AG04449 (cell line): ENCODE data around the gene CLCNKB.
"Not testable (repeated sequence)": the region's sequence is repeated elsewhere in the genome, so short reads cannot be mapped to it uniquely, and the experiment has no call there.

Source experiments
- CTCF ChIA-PET: fragments of 350-600 bp; formaldehyde crosslinking; extraction: SDS; loops from one replicate; lab custom pipeline; 2021; ENCODE audit warnings: antibody characterized with exemption; lab: Yijun Ruan, JAX
- POLR2A ChIA-PET: fragments of 400-600, 350-600 bp; formaldehyde crosslinking; extraction: SDS; loops from one replicate; lab custom pipeline; 2020; ENCODE audit warnings: antibody characterized with exemption, inconsistent platforms; lab: Yijun Ruan, JAX
- DNase-seq: peaks from one replicate; pipeline ENCODE4 v3.0.0-alpha.2; 2010; ENCODE audit warnings: low read depth, low spot score
- H3K4me3 ChIP-seq: 2 replicates; pipeline ENCODE4 v1.5.1; 2011; ENCODE audit warnings: low read depth, mild to moderate bottlenecking, control low read depth, low read length
- CTCF ChIP-seq: IDR thresholded peaks from one replicate; pipeline ENCODE4 v1.5.1; 2011; ENCODE audit warnings: mild to moderate bottlenecking, moderate library complexity, low read length, control low read depth, inconsistent platforms; ENCODE audit not compliant: insufficient read depth; ENCODE audit errors: missing control alignments

Gene CLCNKB

DNA sequence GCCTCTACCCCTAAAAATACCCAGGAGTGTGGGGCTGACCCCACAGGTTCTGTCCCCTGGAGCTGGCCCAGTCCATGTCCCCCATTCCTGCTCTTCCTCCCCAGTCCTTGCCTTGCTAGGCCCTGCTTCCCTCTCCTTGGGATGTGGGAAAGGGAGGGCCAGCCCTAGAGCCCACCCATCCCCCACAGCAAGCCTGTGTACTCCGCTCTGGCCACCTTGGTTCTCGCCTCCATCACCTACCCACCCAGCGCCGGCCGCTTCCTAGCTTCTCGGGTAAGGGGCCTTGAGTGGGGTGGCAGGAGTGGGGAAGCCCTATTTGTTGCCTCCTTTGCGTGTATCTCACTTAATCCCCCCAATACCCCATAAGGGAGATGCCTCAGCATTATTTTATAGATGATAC, 6.7 kb downstream of the CLCNKB start:
- DNase-seq = no peak
- TF ChIP-seq CTCF = no peak
- no peak overlapping the region for H3K4me3 ChIP-seq
- ChIA-PET POLR2A (no interaction called here), CTCF (interaction anchor here (0.5 to 1.9 kb wide), 4 partner anchors 17 to 302 kb away, joined by 3 to 5 read pairs (median 3); no protein-coding TSS in a partner anchor)

DNA sequence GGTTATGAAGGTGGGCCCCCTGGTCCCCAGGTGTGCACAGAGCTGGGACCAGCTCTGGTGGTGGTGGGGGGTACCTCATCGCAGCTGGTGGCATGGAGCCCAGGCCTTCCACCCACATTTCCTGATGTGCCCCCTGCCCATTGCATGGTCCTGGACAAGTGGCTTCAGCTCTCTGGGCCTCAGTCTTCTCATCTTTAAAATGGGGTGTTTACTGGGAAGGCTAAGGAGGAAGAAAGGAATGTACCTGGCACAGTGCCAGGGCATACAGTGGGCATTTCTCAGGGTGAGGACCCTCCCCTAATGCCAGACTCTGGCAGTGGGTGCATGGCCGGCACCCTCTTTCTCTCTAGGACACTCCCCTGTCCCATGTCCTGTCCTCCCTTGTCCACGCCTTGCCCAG, 7.5 kb downstream of the CLCNKB start:
- ChIA-PET CTCF (interaction anchor here (1.1 to 1.9 kb wide), 2 partner anchors 18 to 41 kb away, joined by 3 to 5 read pairs; no protein-coding TSS in a partner anchor), POLR2A (no interaction called here)
- no peak for TF ChIP-seq CTCF
- no peak for DNase-seq
- no peak overlapping the region for H3K4me3 ChIP-seq

- POLR2A ChIA-PET, H3K4me3 ChIP-seq, DNase-seq: not testable (repeated sequence)
- CTCF ChIA-PET = interaction anchor here (6.2 kb wide), 1 partner anchor 42 kb away, joined by 129 read pairs; no protein-coding TSS in a partner anchor
Measured at GRCh38 chr1:16051949-16052348, 8.4 kb downstream of the CLCNKB start.

DNA sequence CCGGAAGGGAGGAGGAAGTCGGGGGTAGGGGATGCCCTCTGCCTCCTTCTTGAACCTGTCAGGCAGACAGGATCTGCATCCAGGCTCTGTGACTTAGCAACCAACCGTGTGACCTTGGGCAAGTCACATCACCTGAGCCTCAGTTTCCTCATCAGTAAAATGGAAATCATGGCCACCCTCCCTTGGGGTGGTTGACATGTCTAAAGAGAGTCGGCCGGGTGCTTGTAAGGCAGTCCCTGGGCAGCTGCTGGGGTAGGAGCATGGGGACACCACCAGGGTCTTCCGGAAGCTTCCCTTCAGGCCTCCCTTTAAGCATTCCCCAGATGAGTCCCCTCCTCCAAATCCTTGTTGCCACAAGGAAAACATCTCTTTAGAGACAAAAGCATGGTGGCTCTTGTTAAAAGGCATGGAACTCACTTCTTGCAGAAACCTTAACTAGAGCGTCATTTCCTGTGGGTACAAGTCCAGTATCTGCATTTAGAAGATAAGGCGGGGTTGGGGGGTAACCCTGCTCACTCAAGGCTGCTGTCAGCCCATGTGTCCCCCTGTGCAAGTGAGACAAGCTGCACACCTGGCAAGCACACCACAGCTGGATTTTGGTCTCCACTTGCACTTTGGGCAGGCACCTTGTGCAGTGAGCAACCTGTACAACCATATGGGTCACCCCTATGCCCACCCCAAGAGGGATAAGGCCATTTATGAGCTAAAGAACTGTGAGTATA, 10.4 kb downstream of the CLCNKB start:
- CTCF ChIA-PET = interaction anchor here (1.0 to 6.2 kb wide), 11 partner anchors 10 to 267 kb away, joined by 3 to 129 read pairs (median 6); partner anchors contain the start of gene FAM131C
- no peak for TF ChIP-seq CTCF
- DNase-seq = no peak
- POLR2A ChIA-PET = no interaction called here
- H3K4me3 ChIP-seq = no peak overlapping the region

GRCh38 chr1:16054598-16055540, 11.3 kb downstream of the CLCNKB start:
- CTCF ChIA-PET = interaction anchor here (1.0 to 6.2 kb wide), 16 partner anchors 8 to 464 kb away, joined by 3 to 129 read pairs (median 4); partner anchors contain the start of genes CLCNKB, FAM131C and HSPB7
- no peak for TF ChIP-seq CTCF
- no peak for DNase-seq
- POLR2A ChIA-PET = no interaction called here
- no peak overlapping the region for H3K4me3 ChIP-seq

DNA sequence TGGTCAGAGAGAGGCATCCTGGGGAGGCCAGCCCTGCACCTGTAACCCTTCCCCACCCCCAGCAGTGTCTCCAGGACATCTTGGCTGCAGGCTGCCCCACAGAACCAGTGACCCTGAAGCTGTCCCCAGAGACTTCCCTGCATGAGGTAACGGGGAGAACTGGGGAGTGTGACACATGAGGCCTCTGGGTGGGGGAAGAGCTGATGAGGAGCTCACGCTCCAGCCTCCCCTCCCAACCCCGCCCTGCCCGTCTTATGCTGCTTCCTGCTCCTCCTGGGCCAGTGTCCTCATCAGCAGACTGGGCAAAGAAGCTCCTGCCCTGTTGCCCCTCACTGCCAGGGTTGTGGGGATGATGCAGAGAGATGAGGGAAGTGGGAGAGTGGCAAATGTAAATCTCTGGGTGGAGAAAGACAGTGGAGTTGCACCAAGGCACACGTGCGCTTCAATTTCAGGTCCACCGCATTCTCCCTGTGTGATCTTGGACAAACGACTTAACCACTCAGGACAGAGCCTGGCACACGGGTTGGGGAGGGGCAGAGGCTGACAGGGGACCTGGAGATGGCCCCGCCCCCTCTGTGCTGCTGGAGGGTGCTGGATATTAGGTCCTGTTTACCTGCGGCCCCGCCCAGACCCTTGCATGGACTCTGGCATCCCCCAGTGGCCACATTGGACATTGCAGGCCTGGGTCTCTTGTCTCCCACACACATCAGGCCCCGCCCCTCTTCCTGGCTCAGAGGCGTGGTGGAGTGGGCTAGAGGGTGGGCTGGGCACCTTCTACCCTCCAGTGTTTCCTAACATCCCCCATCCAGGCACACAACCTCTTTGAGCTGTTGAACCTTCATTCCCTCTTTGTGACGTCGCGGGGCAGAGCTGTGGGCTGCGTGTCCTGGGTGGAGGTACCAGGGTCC, 12.3 kb downstream of the CLCNKB start:
- ChIA-PET CTCF (interaction anchor here (1.0 to 6.2 kb wide), 16 partner anchors 9 to 464 kb away, joined by 3 to 129 read pairs (median 4); partner anchors contain the start of genes CLCNKB, DDI2, FAM131C and HSPB7), POLR2A (no interaction called here)
- DNase-seq = no peak
- H3K4me3 ChIP-seq = no peak overlapping the region
- peak; percentile 94 for TF ChIP-seq CTCF

DNA sequence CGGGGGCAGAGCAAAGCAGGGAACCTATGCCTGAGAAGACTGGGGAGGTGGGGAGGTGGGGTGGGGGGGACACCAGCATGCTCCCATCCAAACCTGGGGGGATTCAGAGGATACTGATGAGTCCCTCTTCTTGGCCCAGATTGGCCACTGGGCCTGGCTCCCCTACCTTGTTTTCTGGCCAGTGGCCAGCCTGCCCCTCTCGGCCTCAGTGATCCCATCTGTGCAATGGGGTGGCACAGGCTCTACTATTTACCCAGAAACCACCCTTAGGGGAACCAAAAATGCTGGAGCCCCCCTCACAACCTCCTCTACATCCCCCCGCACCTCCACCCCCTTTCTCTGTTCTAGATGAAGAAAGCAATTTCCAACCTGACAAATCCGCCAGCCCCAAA, 12.9 kb downstream of the CLCNKB start:
- CTCF ChIA-PET = interaction anchor here (1.0 to 6.2 kb wide), 9 partner anchors 11 to 439 kb away, joined by 3 to 129 read pairs (median 11); partner anchors contain the start of genes CLCNKB, DDI2, FAM131C and HSPB7

DNA sequence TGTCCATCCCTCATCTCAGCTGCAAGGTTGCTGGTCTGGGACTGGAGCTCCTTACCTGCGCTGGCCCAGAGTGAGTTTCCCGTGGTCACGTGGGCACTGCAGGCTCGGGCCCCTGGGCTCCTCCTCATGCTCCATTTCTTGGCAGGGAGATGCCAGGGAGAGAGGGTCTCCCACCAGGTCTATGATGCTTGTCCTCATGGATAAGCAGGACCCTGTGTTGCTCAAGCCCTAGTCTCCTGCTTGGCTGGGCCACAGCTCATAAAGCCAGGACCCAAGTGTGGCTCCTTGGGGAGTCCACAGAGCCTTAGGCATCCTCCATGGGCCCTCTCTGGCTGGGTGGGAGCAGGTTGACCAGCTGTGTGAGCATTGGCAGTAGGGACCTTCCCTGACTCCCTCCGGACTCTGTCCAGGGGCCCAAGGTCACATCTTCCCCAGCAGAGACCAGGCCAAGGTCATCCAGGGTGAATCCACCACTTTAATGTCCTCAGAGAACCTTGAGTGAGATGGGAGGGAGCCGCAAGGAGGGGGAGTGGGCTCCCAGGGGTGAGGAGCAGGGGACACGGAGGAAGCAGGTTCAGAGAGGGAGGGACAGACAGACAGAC, 13.8 kb downstream of the CLCNKB start:
- CTCF ChIA-PET = interaction anchor here (0.6 to 6.2 kb wide), 6 partner anchors 19 to 340 kb away, joined by 3 to 129 read pairs (median 9); partner anchors contain the start of gene HSPB7
- POLR2A ChIA-PET, H3K4me3 ChIP-seq, DNase-seq: not testable (repeated sequence)

More for the DNA sequence above, 12.9 kb downstream of the CLCNKB start:
- DNase-seq, POLR2A ChIA-PET, H3K4me3 ChIP-seq: not testable (repeated sequence)
